ENCODE results near the gene LIPH. TPM values are rescaled to one million over a fixed set of nuclear protein-coding genes. Genes with fewer than 3 reads are reported as not detected.

Gene LIPH
- polyA plus RNA-seq, 3 donors, result not detected

DNA sequence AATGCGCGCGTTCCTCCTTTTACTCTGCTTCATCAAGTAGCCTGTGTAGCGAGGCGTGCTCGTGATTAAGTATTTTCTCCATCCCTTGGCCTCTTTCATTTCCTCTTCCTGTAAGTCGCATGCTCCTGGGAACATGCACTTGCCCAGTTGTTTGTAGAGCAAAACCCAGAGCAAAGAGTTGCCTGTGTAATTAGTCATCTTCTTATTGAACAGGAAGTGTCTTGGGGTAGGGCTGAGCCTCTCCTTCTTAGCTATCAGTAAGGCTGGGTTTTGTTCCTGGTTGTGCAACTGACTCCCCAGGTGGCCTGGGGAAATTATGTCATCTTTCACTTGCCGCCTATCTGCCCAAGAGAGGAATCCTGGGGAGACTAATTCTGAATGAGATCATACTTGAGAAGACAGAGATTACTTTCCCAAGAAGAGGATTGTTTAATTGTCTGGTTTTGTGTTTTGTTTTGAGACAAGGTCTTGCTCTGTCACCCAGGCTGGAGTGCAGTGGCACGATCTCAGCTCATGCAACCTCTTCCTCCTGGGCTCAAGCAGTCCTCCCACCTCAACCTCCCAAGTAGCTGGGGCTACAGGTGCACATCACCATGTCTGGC lies 14.9 kb downstream of the LIPH start:
- no peaks in the 10 kb centered on the region for H4K20me1 ChIP-seq (ENCODE audit: insufficient read depth, low read length)
- no peaks in the 10 kb centered on the region for H3K36me3 Mint-ChIP-seq
- no peaks in the 10 kb centered on the region for H3K79me2 ChIP-seq (ENCODE audit: insufficient read depth, low read length)
- WGBS (ENCODE audit: insufficient coverage), result 0% methylated on average over 1 of the region's 9 CpGs
- H3K4me1 ChIP-seq (ENCODE audit: control insufficient read depth in 1 of 2, insufficient read depth in 2 of 2, low read length in 2 of 2), result peaks cover 12 to 13% of the 10 kb centered on the region in 2 donors
- H3K4me1 Mint-ChIP-seq, result peaks cover 10% of the 10 kb centered on the region
- H3K27me3 Mint-ChIP-seq (ENCODE audit: low read depth in 3 of 3), result peaks cover 1 to 2% (median 2%) of the 10 kb centered on the region in 3 donors
- peaks cover 0 to 2% (median 0%) of the 10 kb centered on the region in 7 donors for H3K9me3 Mint-ChIP-seq
- H3K27me3 ChIP-seq (ENCODE audit: control insufficient read depth in 2 of 2, insufficient read depth in 2 of 2, low read length in 2 of 2), result no peaks in the 10 kb centered on the region
- H3K36me3 ChIP-seq (replicated peaks in 1 of 2; ENCODE audit: control insufficient read depth in 1 of 2, insufficient read depth in 2 of 2, low read length in 2 of 2), result no peaks in the 10 kb centered on the region
- DNase-seq, result peak; percentile 79 to 95 (median 88)
- peak overlapping the region; percentile 9 for H3K4me2 ChIP-seq (replicated peaks; ENCODE audit: extremely low read depth, low read length, poor library complexity, severe bottlenecking)
- peak overlapping the region; percentile 22 to 46 for H3K27ac ChIP-seq (ENCODE audit: low read depth in 1 of 2, low read length in 2 of 2)
- H3K9ac ChIP-seq (ENCODE audit: insufficient read depth, low read length, poor library complexity, severe bottlenecking), result no peak overlapping the region
- no peak overlapping the region for H3K4me3 ChIP-seq (replicated peaks in 1 of 3; ENCODE audit: low read depth in 2 of 3, low read length in 3 of 3)
- H2AFZ ChIP-seq (ENCODE audit: insufficient read depth, low read depth, low read length, poor library complexity, severe bottlenecking), result no peak overlapping the region
- H3K4me3 Mint-ChIP-seq, result peak overlapping the region in 1 of 2 donors; percentile 60
- H3K9me3 ChIP-seq (replicated peaks in 1 of 2; ENCODE audit: control insufficient read depth in 1 of 2, insufficient read depth in 1 of 2, low read length in 2 of 2), result no peaks in the 10 kb centered on the region
- H3K27ac Mint-ChIP-seq, result peak overlapping the region; percentile 10 to 86 (median 71)
- intact Hi-C loops (cut with micrococcal nuclease), result no loop called here
- TF ChIP-seq, protein P1, sequence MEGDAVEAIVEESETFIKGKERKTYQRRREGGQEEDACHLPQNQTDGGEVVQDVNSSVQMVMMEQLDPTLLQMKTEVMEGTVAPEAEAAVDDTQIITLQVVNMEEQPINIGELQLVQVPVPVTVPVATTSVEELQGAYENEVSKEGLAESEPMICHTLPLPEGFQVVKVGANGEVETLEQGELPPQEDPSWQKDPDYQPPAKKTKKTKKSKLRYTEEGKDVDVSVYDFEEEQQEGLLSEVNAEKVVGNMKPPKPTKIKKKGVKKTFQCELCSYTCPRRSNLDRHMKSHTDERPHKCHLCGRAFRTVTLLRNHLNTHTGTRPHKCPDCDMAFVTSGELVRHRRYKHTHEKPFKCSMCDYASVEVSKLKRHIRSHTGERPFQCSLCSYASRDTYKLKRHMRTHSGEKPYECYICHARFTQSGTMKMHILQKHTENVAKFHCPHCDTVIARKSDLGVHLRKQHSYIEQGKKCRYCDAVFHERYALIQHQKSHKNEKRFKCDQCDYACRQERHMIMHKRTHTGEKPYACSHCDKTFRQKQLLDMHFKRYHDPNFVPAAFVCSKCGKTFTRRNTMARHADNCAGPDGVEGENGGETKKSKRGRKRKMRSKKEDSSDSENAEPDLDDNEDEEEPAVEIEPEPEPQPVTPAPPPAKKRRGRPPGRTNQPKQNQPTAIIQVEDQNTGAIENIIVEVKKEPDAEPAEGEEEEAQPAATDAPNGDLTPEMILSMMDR (IDR thresholded peaks at IDR 0.05), result no peak

DNA sequence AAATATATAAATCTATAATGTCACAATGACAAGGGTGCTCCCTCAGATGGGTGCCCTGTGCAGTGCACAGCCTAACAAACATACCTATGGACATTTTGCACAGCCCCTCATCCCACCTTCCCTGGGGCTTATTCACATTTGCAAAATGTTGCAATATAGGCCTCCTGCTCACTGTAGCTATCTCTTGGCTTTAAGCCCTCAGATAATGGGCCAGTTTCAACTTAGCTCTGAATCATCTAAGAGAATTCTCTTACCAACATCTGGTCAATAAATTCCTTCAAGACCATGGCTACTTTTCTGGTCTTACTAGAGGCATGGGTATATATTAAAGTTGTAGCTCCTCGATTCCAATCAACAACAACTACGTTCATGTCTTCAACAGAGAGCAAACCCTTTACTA lies 17.9 kb downstream of the LIPH start:
- TF ChIP-seq, protein P1 (IDR thresholded peaks at IDR 0.05), result no peak
- no peak for DNase-seq
- no peak overlapping the region for H3K4me3 ChIP-seq (replicated peaks in 1 of 3; ENCODE audit: low read depth in 2 of 3, low read length in 3 of 3)

More for the DNA sequence above, 17.9 kb downstream of the LIPH start:
- H2AFZ ChIP-seq (ENCODE audit: insufficient read depth, low read depth, low read length, poor library complexity, severe bottlenecking), result no peak overlapping the region
- no CpG with 5 or more reads among the region's 2 CpGs for WGBS (ENCODE audit: insufficient coverage)
- no peak overlapping the region for H3K9ac ChIP-seq (ENCODE audit: insufficient read depth, low read length, poor library complexity, severe bottlenecking)
- H4K20me1 ChIP-seq (ENCODE audit: insufficient read depth, low read length), result no peaks in the 10 kb centered on the region
- H3K27ac ChIP-seq (ENCODE audit: low read depth in 1 of 2, low read length in 2 of 2), result no peak overlapping the region
- H3K79me2 ChIP-seq (ENCODE audit: insufficient read depth, low read length), result no peaks in the 10 kb centered on the region
- H3K27ac Mint-ChIP-seq, result no peak overlapping the region
- intact Hi-C loops (cut with micrococcal nuclease), result no loop called here
- peaks cover 2 to 4% (median 4%) of the 10 kb centered on the region in 3 donors for H3K27me3 Mint-ChIP-seq (ENCODE audit: low read depth in 3 of 3)
- H3K4me1 ChIP-seq (ENCODE audit: control insufficient read depth in 1 of 2, insufficient read depth in 2 of 2, low read length in 2 of 2), result peaks cover 12 to 13% of the 10 kb centered on the region in 2 donors
- H3K9me3 ChIP-seq (replicated peaks in 1 of 2; ENCODE audit: control insufficient read depth in 1 of 2, insufficient read depth in 1 of 2, low read length in 2 of 2), result no peaks in the 10 kb centered on the region
- H3K4me2 ChIP-seq (replicated peaks; ENCODE audit: extremely low read depth, low read length, poor library complexity, severe bottlenecking), result no peak overlapping the region
- no peaks in the 10 kb centered on the region for H3K36me3 ChIP-seq (replicated peaks in 1 of 2; ENCODE audit: control insufficient read depth in 1 of 2, insufficient read depth in 2 of 2, low read length in 2 of 2)
- H3K27me3 ChIP-seq (ENCODE audit: control insufficient read depth in 2 of 2, insufficient read depth in 2 of 2, low read length in 2 of 2), result no peaks in the 10 kb centered on the region
- no peak overlapping the region for H3K4me3 Mint-ChIP-seq
- no peaks in the 10 kb centered on the region for H3K9me3 Mint-ChIP-seq
- no peaks in the 10 kb centered on the region for H3K36me3 Mint-ChIP-seq
- peaks cover 10% of the 10 kb centered on the region for H3K4me1 Mint-ChIP-seq

Data from CD14-positive monocyte (primary cell).